Activated T-cell treated with anti-CD3 and anti-CD28 coated beads, Interleukin-2, amount 50 U/mL, for 48 hours (primary cell): ENCODE data around the gene EIF4G1.

Source experiments
- DNase-seq, 2 experiments: peaks; one replicate each; pipeline ENCODE4 v3.0.0-alpha.2; 2020

Gene EIF4G1

DNA sequence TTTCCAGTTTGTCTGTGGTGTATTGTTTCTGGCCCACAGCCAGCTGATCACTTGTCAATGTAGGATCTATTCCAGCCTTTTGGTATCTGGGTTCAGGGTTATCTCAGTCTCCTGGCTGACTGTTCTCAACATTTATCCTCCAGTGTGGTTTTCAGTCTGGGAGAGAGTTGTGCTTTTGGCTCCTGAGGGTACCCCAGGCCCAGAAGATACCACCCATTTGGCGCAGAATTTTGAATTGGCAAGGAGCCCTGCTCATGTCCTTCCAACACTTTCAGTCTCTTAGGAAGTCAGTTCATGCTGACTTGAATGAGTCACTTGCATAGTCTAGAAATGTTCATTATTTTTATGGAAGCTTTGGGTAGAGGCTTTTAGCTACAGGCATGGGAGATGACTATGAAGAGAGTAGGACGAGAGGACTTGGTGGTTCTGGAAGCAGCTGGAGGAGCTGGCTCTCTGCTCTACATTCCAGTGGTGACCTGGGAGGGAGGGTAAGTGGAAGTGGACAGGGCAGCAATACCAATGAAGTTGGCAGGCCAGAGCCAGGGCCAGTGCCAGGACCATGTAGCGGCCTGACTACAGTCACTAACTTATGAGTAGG lies 54.3 kb downstream of the EIF4G1 start:
- DNase-seq, result no peak

DNA sequence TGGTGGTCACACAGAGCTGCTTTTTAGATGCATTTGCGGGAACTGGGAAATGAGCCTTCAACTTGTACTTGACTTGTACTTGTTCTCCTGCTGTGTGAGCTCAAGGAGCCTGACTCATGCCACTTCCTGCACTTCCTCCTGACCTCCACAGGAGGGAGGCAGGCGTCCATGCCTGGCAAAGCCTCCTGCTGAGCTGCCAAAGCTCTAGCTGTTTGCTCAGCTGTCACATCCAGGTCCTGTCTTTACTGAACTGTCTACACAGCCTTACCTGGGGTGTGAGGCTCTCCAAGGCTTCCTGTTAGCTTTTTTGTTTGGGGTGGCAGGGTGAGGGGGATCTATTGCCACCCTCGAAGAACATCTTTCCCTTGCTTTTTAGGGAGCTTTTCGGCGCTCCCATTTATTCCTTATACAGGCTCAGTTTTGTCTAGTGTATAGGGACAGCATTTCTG lies 57.2 kb downstream of the EIF4G1 start:
- DNase-seq, result peak; percentile 64 to 73

DNA sequence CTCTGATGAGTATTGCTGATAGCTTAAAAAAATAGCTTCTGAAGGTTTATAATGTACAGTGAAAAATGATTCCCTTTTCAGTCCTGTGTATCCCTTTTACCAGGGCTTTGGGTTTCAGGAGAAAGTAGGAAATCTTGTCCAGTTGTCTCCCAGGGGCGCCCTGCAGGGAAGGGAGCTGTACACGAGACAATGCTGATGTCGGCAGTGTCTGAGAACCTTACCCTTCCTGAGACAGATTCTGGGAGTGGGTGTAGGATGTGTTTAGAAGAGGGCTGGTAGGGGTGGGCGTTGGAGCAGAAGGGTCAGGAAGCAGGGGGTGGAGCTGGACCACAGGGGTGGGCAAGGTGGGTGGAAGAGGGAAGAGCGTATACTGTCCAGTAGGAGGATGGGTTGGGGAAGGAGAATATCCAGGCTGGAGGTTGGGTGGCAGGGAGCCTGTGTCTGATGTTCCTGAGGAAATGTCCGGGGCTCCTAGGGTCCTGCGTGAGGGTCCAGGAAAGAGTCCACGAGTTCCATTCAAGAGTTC lies 58.0 kb downstream of the EIF4G1 start:
- DNase-seq, result no peak

DNA sequence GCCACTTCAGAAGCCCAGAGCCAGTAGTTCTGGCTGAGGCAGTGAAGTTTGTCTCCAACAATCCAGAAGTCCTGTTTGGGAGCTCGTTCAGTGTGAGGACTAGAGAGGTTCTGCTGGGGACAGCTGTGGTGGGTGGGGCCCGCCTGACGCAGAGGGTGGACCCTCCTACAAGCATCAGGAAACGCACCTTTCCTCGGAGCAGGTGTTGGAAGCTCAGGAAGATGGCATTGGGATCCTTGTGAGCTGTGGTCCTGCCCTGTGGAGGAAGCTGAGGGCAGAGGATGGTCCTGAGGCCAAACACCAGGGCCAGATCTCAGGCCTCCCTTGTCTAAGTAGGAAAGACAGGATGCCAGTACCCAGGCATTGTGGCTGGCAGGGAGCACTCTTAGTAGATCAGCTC lies 58.5 kb downstream of the EIF4G1 start:
- no peak for DNase-seq

DNA sequence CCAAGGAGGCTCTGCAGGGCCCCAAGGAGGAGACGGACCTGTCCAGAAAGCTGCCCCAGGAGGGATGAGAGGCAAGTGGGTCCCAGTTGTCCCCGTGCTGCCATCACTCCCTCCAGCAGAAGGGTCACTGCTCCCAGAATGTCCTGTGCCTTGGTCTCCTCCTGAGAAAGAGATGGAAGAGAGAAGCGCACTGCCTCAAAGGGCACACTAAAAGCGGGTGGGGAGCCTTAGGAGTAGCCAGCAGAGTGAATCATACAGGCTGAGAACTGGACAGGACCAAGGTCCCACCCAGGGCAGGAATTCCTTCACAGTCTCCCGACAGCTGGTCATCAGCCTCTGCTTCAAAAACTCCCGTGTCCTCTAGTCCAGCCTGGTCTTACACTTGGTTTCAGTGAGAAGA lies 59.0 kb downstream of the EIF4G1 start:
- no peak for DNase-seq

DNA sequence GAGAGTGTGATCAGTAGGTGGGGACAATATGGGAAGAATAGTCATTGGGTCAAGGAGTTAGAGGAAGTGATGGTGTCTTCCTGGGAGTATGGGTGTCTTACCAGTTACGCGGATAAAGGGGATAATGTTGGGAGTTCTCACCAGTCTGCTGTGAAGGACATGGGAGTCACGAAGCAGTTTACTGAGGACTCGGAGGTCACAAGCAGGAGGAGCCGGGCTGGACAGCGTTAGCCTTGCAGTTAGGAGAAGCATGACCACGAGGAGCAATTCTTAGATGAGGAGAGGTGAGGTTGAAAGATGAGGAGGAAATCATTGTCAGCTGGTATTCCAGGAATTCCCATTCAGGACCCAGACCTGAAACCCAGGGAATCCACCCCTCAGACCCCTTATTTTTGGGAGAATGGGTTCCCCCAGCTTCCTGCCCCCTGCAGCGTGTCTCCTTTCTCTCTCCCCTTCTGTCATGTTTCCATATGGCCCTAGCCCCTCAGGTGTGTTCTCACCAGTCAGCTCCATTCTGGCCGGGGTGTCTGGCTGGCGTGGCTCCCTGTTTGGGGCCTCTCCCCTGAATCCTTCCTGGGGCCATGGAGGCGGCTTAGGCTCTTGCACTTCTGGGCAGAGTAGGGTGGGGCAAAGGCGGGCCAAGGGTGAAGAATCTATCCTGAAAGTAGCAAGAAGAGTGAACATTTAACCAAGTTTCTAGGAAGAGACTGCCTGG lies 61.5 kb downstream of the EIF4G1 start:
- no peak for DNase-seq

DNA sequence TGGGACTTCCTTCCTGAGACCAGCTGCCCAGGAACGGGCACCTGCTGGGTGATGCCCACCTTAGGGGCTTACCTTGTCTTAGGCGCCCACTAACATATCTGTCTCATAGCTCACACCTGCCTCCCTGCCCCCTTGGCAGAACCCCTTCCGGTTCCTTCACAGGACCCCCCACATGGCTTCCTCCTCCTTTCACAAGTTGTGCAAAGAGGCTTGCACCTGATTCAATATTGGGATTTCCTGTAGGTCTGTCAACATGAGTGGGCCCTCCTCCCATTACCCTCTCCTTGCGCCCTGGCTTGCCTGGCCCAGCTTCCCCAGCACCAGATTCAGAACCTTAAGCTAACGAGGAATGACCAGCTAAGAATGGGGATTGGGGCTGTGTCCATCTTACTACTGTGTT lies 63.0 kb downstream of the EIF4G1 start:
- no peak for DNase-seq

DNA sequence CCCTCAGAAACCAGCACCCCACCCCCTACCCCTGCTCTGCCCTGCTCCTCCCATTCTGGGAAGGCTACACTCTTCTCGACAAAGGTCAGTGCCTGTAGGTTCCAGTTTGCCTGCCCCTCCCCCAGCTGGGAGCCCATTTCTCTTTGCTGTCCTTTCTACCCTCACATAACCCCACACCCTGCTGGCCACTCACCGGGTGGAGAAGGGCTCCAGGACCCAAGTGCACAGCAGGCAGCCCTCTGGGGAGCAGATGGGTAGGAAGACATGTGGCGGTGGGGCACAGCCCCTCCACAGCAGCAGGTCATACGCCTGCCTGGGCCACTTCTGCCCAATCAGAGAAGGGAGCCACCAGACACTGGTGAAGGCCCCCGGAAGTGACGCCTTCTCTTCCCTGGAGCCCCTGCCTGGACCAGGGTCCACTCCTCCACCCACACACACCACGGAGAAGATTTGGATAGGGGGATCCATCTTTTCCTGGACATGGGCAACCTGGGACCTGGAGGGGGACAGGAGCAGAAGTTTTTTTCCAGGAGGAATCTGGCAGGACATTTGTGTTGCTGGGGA lies 63.6 kb downstream of the EIF4G1 start, which contains the start of gene THPO:
THPO (minus strand) TSS at position 326 of the 564 bp plus-strand sequence. CDS start 1,948 bp downstream, outside the sequence.
- DNase-seq, result no peak

DNA sequence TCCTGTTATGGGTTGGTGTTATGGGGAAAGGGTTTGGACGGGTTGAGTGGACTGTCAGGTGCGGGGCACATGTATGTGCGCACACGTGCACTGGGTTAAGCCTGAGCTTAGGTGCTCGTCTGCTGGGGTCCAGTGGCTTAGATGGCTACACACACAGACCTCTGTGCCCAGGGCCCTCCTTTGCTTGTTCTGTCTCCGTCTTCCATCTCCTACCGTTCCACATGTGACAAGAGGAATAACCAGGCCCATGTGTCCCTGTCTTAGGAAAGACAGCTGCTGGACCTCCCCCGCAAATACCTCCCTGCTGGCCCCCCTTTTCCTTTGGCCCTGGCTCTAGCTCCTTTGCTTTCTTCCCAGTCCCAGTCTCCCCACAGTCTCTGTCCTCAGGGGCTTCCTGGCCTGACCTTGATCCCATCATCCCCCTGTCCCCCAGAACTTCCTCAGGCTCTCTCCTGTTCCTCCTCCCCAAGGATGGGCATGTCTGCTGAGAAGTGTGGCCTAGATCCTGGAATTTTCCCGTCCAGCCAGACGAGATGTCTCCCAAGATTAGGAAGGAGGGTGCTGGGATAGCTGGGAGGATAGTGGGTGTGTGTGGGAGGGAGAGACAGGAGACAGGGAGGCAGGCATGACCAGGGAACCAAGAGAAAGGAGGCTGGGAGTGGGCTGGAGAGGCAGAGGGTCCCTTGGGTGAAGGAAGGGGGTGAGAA lies 64.4 kb downstream of the EIF4G1 start:
- DNase-seq, result no peak

DNA sequence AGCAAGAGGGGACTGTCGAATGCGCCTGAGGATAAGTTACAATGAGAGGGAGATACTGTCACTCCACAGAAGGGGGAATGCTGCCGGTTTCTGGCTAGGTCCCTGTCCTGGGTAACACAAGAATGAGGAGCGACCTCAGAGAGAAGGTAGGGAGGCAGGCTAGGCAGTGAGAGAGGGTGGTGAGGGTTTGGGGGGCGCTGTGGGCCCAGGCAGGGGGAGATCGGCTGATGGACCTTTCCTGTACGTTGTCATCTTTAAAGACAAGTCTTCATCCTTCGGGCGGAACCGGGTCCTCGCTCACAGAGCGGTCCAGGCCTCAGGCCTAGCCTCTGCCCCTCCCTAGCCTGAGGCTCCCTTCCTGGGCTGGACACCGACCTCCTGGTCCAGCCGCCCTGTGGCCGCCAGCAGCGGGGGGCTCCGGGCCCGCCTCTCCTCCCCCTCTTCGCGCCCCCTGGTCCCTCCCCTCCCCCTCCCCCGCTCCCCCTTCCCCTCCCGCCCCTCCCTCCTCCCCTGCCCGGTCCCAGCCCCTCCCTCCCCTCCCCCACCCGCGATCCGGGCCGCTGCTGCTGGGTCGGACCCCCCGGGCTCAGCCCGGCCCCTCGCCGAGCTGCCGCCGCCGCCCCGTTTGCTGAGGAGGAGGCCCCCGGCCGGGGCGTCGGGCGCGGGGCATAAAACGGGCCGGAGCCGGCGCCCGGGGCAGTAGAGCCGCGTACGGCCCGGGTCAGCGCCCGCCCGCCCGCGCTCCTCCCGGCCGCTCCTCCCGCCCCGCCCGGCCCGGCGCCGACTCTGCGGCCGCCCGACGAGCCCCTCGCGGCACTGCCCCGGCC lies 65.2 kb downstream of the EIF4G1 start, which contains the start of gene CHRD:
CHRD (plus strand) TSS at position 697 of the 827 bp plus-strand sequence. CDS start 265 bp downstream, outside the sequence.
- DNase-seq, result no peak

DNA sequence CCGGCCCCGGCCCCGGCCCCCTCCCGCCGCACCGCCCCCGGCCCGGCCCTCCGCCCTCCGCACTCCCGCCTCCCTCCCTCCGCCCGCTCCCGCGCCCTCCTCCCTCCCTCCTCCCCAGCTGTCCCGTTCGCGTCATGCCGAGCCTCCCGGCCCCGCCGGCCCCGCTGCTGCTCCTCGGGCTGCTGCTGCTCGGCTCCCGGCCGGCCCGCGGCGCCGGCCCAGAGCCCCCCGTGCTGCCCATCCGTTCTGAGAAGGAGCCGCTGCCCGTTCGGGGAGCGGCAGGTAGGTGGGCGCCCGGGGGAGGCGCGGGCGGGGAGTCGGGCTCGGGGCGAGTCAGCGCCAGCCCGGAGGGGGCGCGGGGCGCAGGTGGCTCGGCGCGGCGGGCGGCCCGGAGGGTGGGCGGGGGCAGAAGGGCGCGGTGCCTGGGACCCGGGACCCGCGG lies 65.8 kb downstream of the EIF4G1 start:
- DNase-seq, result peak in 1 of 2 experiments; percentile 46

DNA sequence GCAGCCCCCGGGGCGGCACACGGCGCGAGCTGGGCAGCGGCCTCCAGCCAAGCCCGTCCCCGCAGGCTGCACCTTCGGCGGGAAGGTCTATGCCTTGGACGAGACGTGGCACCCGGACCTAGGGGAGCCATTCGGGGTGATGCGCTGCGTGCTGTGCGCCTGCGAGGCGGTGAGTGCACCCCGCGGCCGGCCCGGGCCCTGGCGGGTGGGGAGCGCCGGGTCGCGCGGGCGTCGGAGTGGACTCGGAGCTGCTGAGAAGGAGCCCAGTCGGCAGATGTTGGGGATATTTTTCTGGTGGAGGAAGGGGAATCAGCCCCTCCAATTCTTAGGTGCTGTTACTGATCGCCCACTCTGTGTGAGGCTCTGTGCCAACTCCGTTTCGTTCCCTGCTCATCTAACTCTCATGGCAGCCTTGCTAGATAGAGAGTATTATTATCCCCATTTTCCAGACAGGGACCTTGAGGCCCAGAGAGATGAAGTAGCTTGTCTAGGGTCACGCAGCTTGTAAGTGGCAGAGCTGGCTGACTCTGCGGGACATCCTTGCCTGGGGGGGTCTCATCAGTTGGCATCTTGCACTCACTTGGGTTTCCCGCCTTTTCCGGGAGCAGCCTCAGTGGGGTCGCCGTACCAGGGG lies 66.3 kb downstream of the EIF4G1 start:
- DNase-seq, result peak; percentile 33 to 39

DNA sequence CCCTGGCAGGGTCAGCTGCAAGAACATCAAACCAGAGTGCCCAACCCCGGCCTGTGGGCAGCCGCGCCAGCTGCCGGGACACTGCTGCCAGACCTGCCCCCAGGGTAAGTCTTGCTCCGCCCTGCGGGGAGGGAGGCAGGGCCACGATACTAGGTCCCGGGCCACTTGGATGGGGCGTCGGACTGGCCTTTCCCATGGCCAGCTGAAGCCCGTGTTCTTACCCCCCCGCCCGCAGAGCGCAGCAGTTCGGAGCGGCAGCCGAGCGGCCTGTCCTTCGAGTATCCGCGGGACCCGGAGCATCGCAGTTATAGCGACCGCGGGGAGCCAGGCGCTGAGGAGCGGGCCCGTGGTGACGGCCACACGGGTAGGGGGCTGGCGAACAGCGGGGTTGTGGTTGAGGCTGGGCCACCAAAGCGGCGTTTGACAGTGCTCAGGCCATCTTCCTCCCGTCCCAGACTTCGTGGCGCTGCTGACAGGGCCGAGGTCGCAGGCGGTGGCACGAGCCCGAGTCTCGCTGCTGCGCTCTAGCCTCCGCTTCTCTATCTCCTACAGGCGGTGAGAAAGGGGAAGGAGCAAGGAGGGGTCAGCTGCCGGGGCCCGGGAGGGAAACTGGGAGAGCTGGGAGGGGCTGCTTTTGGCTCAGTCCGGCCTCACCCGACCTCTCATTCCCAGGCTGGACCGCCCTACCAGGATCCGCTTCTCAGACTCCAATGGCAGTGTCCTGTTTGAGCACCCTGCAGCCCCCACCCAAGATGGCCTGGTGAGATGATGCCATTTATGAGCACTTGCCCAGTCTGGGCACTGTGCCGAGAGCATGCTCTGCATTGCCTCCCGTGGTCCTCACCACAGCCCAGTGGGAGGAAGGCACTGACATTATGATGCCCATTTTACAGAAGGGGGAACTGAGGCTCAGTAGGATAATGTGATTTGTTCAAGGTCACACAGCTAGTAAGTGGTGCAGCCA lies 67.1 kb downstream of the EIF4G1 start:
- DNase-seq, result peak in 1 of 2 experiments; percentile 40

DNA sequence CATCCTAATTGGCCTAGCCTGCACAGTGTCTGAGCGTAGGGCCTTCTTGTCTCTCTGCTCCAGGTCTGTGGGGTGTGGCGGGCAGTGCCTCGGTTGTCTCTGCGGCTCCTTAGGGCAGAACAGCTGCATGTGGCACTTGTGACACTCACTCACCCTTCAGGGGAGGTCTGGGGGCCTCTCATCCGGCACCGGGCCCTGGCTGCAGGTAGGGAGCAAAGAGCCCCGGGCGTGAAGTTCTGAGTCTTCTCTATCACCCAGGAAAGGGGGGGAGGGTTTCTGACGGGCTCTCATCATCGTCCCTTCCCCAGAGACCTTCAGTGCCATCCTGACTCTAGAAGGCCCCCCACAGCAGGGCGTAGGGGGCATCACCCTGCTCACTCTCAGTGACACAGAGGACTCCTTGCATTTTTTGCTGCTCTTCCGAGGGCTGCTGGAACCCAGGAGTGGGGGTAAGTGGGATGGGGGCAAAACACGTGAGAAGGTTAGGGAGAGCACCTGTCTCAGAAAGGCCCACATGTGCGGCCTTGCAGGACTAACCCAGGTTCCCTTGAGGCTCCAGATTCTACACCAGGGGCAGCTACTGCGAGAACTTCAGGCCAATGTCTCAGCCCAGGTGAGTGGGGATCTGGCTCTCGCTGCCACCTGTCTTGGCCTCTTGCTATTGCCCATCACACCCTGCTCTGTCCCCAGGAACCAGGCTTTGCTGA lies 68.1 kb downstream of the EIF4G1 start:
- no peak for DNase-seq

DNA sequence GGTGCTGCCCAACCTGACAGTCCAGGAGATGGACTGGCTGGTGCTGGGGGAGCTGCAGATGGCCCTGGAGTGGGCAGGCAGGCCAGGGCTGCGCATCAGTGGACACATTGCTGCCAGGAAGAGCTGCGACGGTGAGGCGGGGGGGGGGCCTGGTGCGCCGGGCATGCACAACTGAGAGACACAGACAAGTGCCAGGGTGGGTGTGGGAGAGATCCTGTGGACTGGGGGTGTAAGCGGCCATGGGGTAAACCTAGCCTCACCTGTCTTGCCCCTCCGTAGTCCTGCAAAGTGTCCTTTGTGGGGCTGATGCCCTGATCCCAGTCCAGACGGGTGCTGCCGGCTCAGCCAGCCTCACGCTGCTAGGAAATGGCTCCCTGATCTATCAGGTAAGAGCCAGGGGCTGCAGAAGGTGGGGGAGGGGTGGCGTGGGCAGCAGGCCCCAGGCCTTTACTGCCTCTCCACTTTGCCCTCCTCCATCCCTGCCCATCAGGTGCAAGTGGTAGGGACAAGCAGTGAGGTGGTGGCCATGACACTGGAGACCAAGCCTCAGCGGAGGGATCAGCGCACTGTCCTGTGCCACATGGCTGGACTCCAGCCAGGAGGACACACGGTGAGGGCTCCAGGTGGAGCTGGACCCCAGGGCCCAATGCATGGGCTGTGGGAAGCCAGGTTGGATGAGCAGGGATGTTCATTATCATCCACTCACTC lies 68.8 kb downstream of the EIF4G1 start:
- no peak for DNase-seq

DNA sequence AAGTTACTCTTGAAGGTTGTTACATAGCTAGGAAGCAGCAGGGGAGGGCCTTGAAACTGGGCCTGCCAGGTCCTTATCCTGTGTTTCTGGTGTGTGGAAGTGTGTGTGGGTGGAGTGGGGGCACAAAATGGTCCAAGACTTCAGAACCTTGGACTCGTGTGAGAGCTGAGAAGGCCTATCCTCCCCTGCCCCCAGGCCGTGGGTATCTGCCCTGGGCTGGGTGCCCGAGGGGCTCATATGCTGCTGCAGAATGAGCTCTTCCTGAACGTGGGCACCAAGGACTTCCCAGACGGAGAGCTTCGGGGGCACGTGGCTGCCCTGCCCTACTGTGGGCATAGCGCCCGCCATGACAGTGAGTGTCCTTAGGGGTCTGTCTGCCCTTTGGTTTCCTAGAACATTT lies 69.9 kb downstream of the EIF4G1 start:
- no peak for DNase-seq
